Measurements from ENCODE around the gene EP400. TPM values are rescaled to one million over a fixed set of nuclear protein-coding genes. Genes with fewer than 3 reads are reported as not detected.

EP400 gene
- total RNA-seq, 4 donors from 2014 or later, result 12.6 to 28.0 (median 22.8) TPM

- Histone ChIP-seq H3K27me3 (no peaks in the 10 kb centered on the region), H3K9me3 (no peaks in the 10 kb centered on the region), H3K27ac (no peak overlapping the region), H3K4me3 (no peak overlapping the region), H3K4me1 (peaks cover 0 to 33% (median 13%) of the 10 kb centered on the region in 3 donors), H3K36me3 (peaks cover 0 to 94% of the 10 kb centered on the region in 2 donors)
- no peak for TF ChIP-seq EP300 (IDR thresholded peaks at IDR 0.05)
- TF ChIP-seq CTCF (IDR thresholded peaks at IDR 0.05), result no peak
- TF ChIP-seq POLR2AphosphoS5 (IDR thresholded peaks at IDR 0.05), result no peak
- TF ChIP-seq POLR2A (IDR thresholded peaks at IDR 0.05), result no peak
- ATAC-seq, result no peak
- WGBS, 2 donors (ENCODE audit: low coverage in 1 of 2), result 20 to 33% methylated on average over 1 of the region's 23 CpGs
Observed at GRCh38 chr12:131910302-131911027, 39.3 kb upstream of the EP400 start.

GRCh38 chr12:131911028-131911650, 38.6 kb upstream of the EP400 start:
- H3K36me3 ChIP-seq, result peaks cover 0 to 100% of the 10 kb centered on the region in 2 donors

GRCh38 chr12:131911851-131912477, 37.8 kb upstream of the EP400 start:
- H3K4me1 ChIP-seq, result peaks cover 0 to 19% (median 13%) of the 10 kb centered on the region in 3 donors
- no peak overlapping the region for H3K4me3 ChIP-seq
- H3K36me3 ChIP-seq, result peaks cover 0 to 99% of the 10 kb centered on the region in 2 donors
- no peaks in the 10 kb centered on the region for H3K9me3 ChIP-seq
- no CpG with 5 or more reads among the region's 22 CpGs for WGBS, 2 donors (ENCODE audit: low coverage in 1 of 2)
- no peaks in the 10 kb centered on the region for H3K27me3 ChIP-seq
- ATAC-seq, result no peak
- H3K27ac ChIP-seq, result peak overlapping the region in 3 of 4 donors; percentile 48 to 68 (median 67)
- TF ChIP-seq CTCF (IDR thresholded peaks at IDR 0.05) (no peak), POLR2A (IDR thresholded peaks at IDR 0.05) (no peak), POLR2AphosphoS5 (IDR thresholded peaks at IDR 0.05) (no peak), EP300 (IDR thresholded peaks at IDR 0.05) (no peak)

More at GRCh38 chr12:131911028-131911650, 38.6 kb upstream of the EP400 start:
- WGBS, 2 donors (ENCODE audit: low coverage in 1 of 2), result no CpG with 5 or more reads among the region's 17 CpGs
- no peaks in the 10 kb centered on the region for H3K9me3 ChIP-seq
- TF ChIP-seq POLR2AphosphoS5 (IDR thresholded peaks at IDR 0.05) (no peak), EP300 (IDR thresholded peaks at IDR 0.05) (no peak), CTCF (IDR thresholded peaks at IDR 0.05) (no peak), POLR2A (IDR thresholded peaks at IDR 0.05) (no peak)
- no peak for ATAC-seq
- H3K27me3 ChIP-seq, result no peaks in the 10 kb centered on the region
- no peak overlapping the region for H3K4me3 ChIP-seq
- H3K27ac ChIP-seq, result peak overlapping the region in 1 of 4 donors; percentile 48
- peaks cover 0 to 26% (median 13%) of the 10 kb centered on the region in 3 donors for H3K4me1 ChIP-seq

GRCh38 chr12:131912518-131913274, 37.0 kb upstream of the EP400 start:
- 50% methylated on average over 2 of the region's 20 CpGs; no CpG with 5 or more reads in 1 of the 2 donors for WGBS, 2 donors (ENCODE audit: low coverage in 1 of 2)
- Histone ChIP-seq H3K9me3 (no peaks in the 10 kb centered on the region), H3K4me3 (no peak overlapping the region), H3K27ac (peak overlapping the region in 3 of 4 donors; percentile 48 to 68 (median 67)), H3K27me3 (no peaks in the 10 kb centered on the region), H3K36me3 (peaks cover 0 to 98% of the 10 kb centered on the region in 2 donors), H3K4me1 (peaks cover 0 to 19% (median 13%) of the 10 kb centered on the region in 3 donors)
- ATAC-seq, result peak; percentile 77
- no peak for TF ChIP-seq CTCF (IDR thresholded peaks at IDR 0.05)
- peak; percentile 87 for TF ChIP-seq POLR2AphosphoS5 (IDR thresholded peaks at IDR 0.05)

Data from gastroesophageal sphincter (tissue), 4 donors.